Smooth muscle cell (in vitro differentiated cells): ENCODE results near the gene CNPY3. TPM values are rescaled to one million over a fixed set of nuclear protein-coding genes. Genes with fewer than 3 reads are reported as not detected.

Experiments used
- DNase-seq: peaks from one replicate; lab custom pipeline; 2025; ENCODE audit not compliant: unreplicated experiment; lab: John Stamatoyannopoulos, UW
- H2AFZ ChIP-seq: fragments of 200-600 bp; sonication (generic); 2 replicates; pipeline ENCODE4 v1.6.0; 2016; ENCODE audit warnings: antibody characterized with exemption, low read depth, mild to moderate bottlenecking
- H3F3A ChIP-seq: fragments of 200-600 bp; sonication (generic); 2 replicates; pipeline ENCODE4 v1.6.0; 2017; ENCODE audit warnings: antibody characterized with exemption, low read depth
- H3K27ac ChIP-seq: fragments of 200-600 bp; sonication (generic); 2 replicates; pipeline ENCODE4 v1.5.1; 2016; ENCODE audit warnings: low read depth, mild to moderate bottlenecking
- H3K27me3 ChIP-seq: fragments of 200-600 bp; sonication (generic); 2 replicates; pipeline ENCODE4 v1.6.1; 2016; ENCODE audit warnings: low read depth, mild to moderate bottlenecking
- H3K36me3 ChIP-seq: fragments of 200-600 bp; sonication (generic); 2 replicates; pipeline ENCODE4 v1.5.1; 2016; ENCODE audit warnings: low read depth
- H3K4me1 ChIP-seq: fragments of 200-600 bp; sonication (generic); 2 replicates; pipeline ENCODE4 v1.5.1; 2016; ENCODE audit warnings: low read depth
- H3K4me2 ChIP-seq: fragments of 200-600 bp; sonication (generic); 2 replicates; pipeline ENCODE4 v1.6.0; 2016; ENCODE audit warnings: mild to moderate bottlenecking
- H3K4me3 ChIP-seq: fragments of 200-600 bp; sonication (generic); 2 replicates; pipeline ENCODE4 v1.5.1; 2016; ENCODE audit warnings: mild to moderate bottlenecking
- H3K79me2 ChIP-seq: fragments of 200-600 bp; sonication (generic); 2 replicates; pipeline ENCODE4 v1.6.0; 2016; ENCODE audit warnings: low read depth, mild to moderate bottlenecking
- H3K9ac ChIP-seq: fragments of 200-600 bp; sonication (generic); 2 replicates; pipeline ENCODE4 v1.6.0; 2016; ENCODE audit warnings: low read depth
- H3K9me3 ChIP-seq: fragments of 200-600 bp; sonication (generic); replicated peaks from 2 replicates; pipeline ENCODE4 v1.5.1; 2016; ENCODE audit warnings: low read depth
- H4K20me1 ChIP-seq: fragments of 200-600 bp; sonication (generic); 2 replicates; pipeline ENCODE4 v1.6.0; 2016; ENCODE audit warnings: low read depth
- CTCF ChIP-seq: fragments of 200-600 bp; sonication (generic); IDR thresholded peaks from 2 replicates; pipeline ENCODE4 v1.5.1; 2017; ENCODE audit warnings: borderline replicate concordance, mild to moderate bottlenecking, antibody characterized with exemption; ENCODE audit not compliant: insufficient read depth, poor library complexity, severe bottlenecking
- WGBS: methylation state at CpG from one replicate; pipeline ENCODE4 v1.1.7; 2016; ENCODE audit warnings: low lambda C conversion rate; 5-methylcytosine and 5-hydroxymethylcytosine counted together
- polyA plus RNA-seq: library from polyadenylated mRNA; unstranded; fragments of >200 nt; fragmentation: Nextera tagmentation; extraction: Ambion mirVana; gene quantifications from 2 replicates; pipeline ENCODE4 v1.2.1, GENCODE V29; 2016
- total RNA-seq: library from RNA; depleted of rRNA; stranded (reverse); fragments of >200 nt; gene quantifications from 2 replicates; pipeline ENCODE4 v1.2.3, GENCODE V29; 2014

CNPY3 gene
- total and polyA plus RNA-seq, 2 experiments from 2014 or later: 20.5 to 51.4 TPM

GRCh38 chr6:42911171-42912021 lies 17.9 kb upstream of the CNPY3 start:
- H3K27me3 ChIP-seq: no peaks in the 10 kb centered on the region
- H3K4me2 ChIP-seq: peak overlapping the region; percentile 86
- DNase-seq: no peak
- no peaks in the 10 kb centered on the region for H4K20me1 ChIP-seq
- H3K4me1 ChIP-seq: no peaks in the 10 kb centered on the region
- no peaks in the 10 kb centered on the region for H3K36me3 ChIP-seq
- H3K79me2 ChIP-seq: no peaks in the 10 kb centered on the region
- H2AFZ ChIP-seq: peak overlapping the region; percentile 89
- no peak overlapping the region for H3K27ac ChIP-seq
- peaks cover 4% of the 10 kb centered on the region for H3F3A ChIP-seq
- WGBS: 4% methylated on average over 47 of the region's 49 CpGs
- H3K9ac ChIP-seq: no peak overlapping the region
- no peak for TF ChIP-seq CTCF
- no peaks in the 10 kb centered on the region for H3K9me3 ChIP-seq
- peak overlapping the region; percentile 49 for H3K4me3 ChIP-seq

DNA sequence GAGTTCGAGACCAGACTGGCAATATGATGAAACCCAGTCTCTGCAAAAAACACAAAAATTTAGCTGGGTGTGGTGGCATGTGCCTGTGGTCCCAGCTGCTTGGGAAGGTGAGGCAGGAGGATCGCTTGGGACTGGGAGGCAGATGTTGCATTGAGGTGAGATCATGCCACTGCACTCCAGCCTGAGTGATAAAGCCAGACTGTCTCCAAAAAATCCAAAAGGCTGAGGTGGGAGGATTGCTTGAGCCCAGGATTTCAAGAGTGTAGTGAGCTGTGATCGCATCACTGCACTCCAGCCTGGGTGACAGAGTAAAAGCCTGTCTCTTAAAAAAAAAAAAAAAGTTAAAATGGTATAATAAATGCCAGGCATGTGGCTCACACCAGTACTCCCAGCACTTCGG lies 14.7 kb upstream of the CNPY3 start:
- no peak overlapping the region for H2AFZ ChIP-seq
- no peak overlapping the region for H3K9ac ChIP-seq
- TF ChIP-seq CTCF: no peak
- H3K79me2 ChIP-seq: no peaks in the 10 kb centered on the region
- H3K4me2 ChIP-seq: no peak overlapping the region
- no peaks in the 10 kb centered on the region for H3K27me3 ChIP-seq
- no peaks in the 10 kb centered on the region for H3K36me3 ChIP-seq
- no peaks in the 10 kb centered on the region for H3K4me1 ChIP-seq
- H3K9me3 ChIP-seq: no peaks in the 10 kb centered on the region
- H3K27ac ChIP-seq: no peak overlapping the region
- H4K20me1 ChIP-seq: no peaks in the 10 kb centered on the region
- 73% methylated on average over 4 of the region's 4 CpGs for WGBS
- no peak overlapping the region for H3K4me3 ChIP-seq
- peaks cover 4% of the 10 kb centered on the region for H3F3A ChIP-seq
- no peak for DNase-seq

GRCh38 chr6:42915732-42916131 lies 13.5 kb upstream of the CNPY3 start, which contains the start of gene PTCRA:
Gene PTCRA, plus strand, starts transcription at chr6:42916053. Its CDS starts 17 bp downstream, at chr6:42916070.
- H3F3A ChIP-seq: peaks cover 4% of the 10 kb centered on the region
- no peak within 1 kb of the TSS for H3K9ac ChIP-seq
- no peak for DNase-seq
- no peaks in the 10 kb centered on the region for H3K79me2 ChIP-seq
- H3K27ac ChIP-seq: no peak within 1 kb of the TSS
- H2AFZ ChIP-seq: no peak within 1 kb of the TSS
- TF ChIP-seq CTCF: no peak
- H3K4me1 ChIP-seq: no peaks in the 10 kb centered on the region
- 84% methylated on average over 10 of the region's 10 CpGs for WGBS
- H3K4me3 ChIP-seq: no peak within 1 kb of the TSS
- no peak within 1 kb of the TSS for H3K4me2 ChIP-seq
- H4K20me1 ChIP-seq: no peaks in the 10 kb centered on the region
- no peaks in the 10 kb centered on the region for H3K9me3 ChIP-seq
- no peaks in the 10 kb centered on the region for H3K36me3 ChIP-seq
- no peaks in the 10 kb centered on the region for H3K27me3 ChIP-seq
